Nasal cavity respiratory epithelium epithelial cell of viscerocranial mucosa (primary cell): ENCODE measurements around the gene CUL9. TPM values are rescaled to one million over a fixed set of nuclear protein-coding genes. Genes with fewer than 3 reads are reported as not detected.

Experiments
- total RNA-seq: library from RNA; depleted of rRNA; stranded (reverse); fragments of >200 nt; gene quantifications from 2 replicates; pipeline ENCODE4 v1.2.3, GENCODE V29; 2014

CUL9 gene
- 30.8 and 54.0 TPM in 2 replicates for total RNA-seq

GRCh38 chr6:43181942-43182860, at the start of gene CUL9:
TSS of gene CUL9 (plus strand) at chr6:43182196. CDS start at chr6:43184311, 2,115 bp downstream.

GRCh38 chr6:43170931-43171706, 10.9 kb upstream of the CUL9 start, which contains the start of gene SRF:
TSS of gene SRF (plus strand) at chr6:43171269. CDS start at chr6:43171657, 388 bp downstream.

GRCh38 chr6:43228951-43229802, 47.2 kb downstream of the CUL9 start, which contains the start of gene DNPH1:
TSS of gene DNPH1 (minus strand) at chr6:43229481. CDS start at chr6:43229456, 25 bp downstream.

GRCh38 chr6:43242908-43243663, 61.1 kb downstream of the CUL9 start, which contains the start of gene TTBK1:
TSS of gene TTBK1 (plus strand) at chr6:43243481. CDS start at chr6:43246661, 3,180 bp downstream.

Other genes with a start within 250 kb of the CUL9 start
- 0.34 TPM in 1 of 2 replicates, not detected in the other for gene GNMT, start 221.4 kb upstream of the CUL9 start, total RNA-seq
- gene PEX6, start 203.0 kb upstream of the CUL9 start, total RNA-seq: 43.1 and 59.4 TPM in 2 replicates
- gene PPP2R5D, start 197.6 kb upstream of the CUL9 start, total RNA-seq: 18.5 and 27.2 TPM in 2 replicates
- gene MEA1, start 168.2 kb upstream of the CUL9 start, total RNA-seq: 34.1 and 52.6 TPM in 2 replicates
- gene KLHDC3, start 167.9 kb upstream of the CUL9 start, total RNA-seq: 52.4 and 53.3 TPM in 2 replicates
- gene RRP36, start 160.6 kb upstream of the CUL9 start, total RNA-seq: 85.1 and 91.3 TPM in 2 replicates
- 21.9 and 23.6 TPM in 2 replicates for gene CUL7, start 128.3 kb upstream of the CUL9 start, total RNA-seq
- 21.8 and 40.3 TPM in 2 replicates for gene MRPL2, start 122.8 kb upstream of the CUL9 start, total RNA-seq
- gene KLC4, start 122.6 kb upstream of the CUL9 start, total RNA-seq: 14.0 and 16.6 TPM in 2 replicates
- 68.4 and 143 TPM in 2 replicates for gene PTK7, start 105.9 kb upstream of the CUL9 start, total RNA-seq
- 33.5 and 34.2 TPM in 2 replicates for gene SRF, start 10.9 kb upstream of the CUL9 start, total RNA-seq
- gene DNPH1, start 47.3 kb downstream of the CUL9 start, total RNA-seq: 36.7 and 45.8 TPM in 2 replicates
- not detected in 2 replicates for gene TTBK1, start 61.3 kb downstream of the CUL9 start, total RNA-seq
- not detected in 2 replicates for gene SLC22A7, start 116.1 kb downstream of the CUL9 start, total RNA-seq
- gene CRIP3, start 126.6 kb downstream of the CUL9 start, total RNA-seq: not detected in 2 replicates
- 4.1 and 7.0 TPM in 2 replicates for gene ZNF318, start 187.5 kb downstream of the CUL9 start, total RNA-seq
- 12.0 and 22.3 TPM in 2 replicates for gene ABCC10, start 245.3 kb downstream of the CUL9 start, total RNA-seq